ENCODE results near the gene AACS. TPM values are rescaled to one million over a fixed set of nuclear protein-coding genes. Genes with fewer than 3 reads are reported as not detected.

AACS gene
- total and polyA plus RNA-seq, 2 of the 13 experiments (the other 11 are each of a cell fraction or from before 2014, with no cell fraction given) = 23.3 to 28.8 TPM

DNA sequence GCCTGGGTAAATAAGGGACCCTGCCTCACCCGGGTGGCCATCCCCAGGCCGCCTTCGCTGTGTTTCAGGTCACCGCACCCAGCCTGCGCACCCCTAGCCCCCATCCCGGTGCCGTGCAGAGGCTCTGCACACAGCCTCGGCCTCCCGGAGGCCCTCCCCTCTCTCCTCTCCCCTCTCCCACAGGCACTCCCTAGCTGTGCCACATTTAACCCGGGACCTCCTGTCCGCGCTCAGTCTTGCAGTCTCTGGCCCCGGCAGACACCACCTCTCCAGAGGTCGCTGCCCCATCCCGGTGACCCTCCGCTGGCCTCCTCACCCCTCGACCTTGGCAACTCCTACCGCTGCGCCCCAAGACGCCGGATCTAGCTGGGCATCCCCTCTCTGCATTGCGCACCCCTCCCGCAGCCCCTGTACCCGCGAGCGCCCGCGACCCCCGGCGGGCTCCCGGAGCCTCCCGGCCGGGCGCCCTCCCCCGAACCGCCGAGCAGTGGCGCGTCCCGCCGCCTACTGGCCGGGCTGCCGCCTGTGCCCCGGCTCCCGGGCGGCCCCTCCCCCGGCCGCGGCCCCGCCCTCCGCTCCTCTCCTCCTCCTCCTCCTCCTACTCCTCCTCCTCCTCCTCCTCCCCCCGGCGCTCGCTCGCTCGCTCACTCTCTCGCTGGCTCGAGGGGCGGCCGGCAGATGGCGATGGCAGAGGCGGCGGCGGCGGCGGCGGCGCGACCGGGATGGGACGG is 120.7 kb downstream of the AACS start, which contains the start of gene TMEM132B (continued):
- TF ChIP-seq ZNF678 (CRISPR knock-in tag; IDR thresholded peaks at IDR 0.05) (no peak), ZNF180 (CRISPR knock-in tag; IDR thresholded peaks at IDR 0.05; ENCODE audit: borderline replicate concordance, low read depth) (no peak), TP53 (CRISPR knock-in tag; conservative IDR thresholded peaks at IDR 0.05) (no peak), ZNF326 (CRISPR knock-in tag; IDR thresholded peaks at IDR 0.05; ENCODE audit: borderline replicate concordance) (no peak), HNRNPLL (IDR thresholded peaks at IDR 0.05; ENCODE audit: low read depth, low read length, poor library complexity, severe bottlenecking) (peak; percentile 34), HMG20A (CRISPR knock-in tag; IDR thresholded peaks at IDR 0.05; ENCODE audit: borderline replicate concordance) (no peak), MAZ (IDR thresholded peaks at IDR 0.05; ENCODE audit: borderline replicate concordance, low read depth, low read length) (no peak), MAZ (CRISPR knock-in tag; IDR thresholded peaks at IDR 0.05; ENCODE audit: low read depth) (peak; percentile 60)
- TF ChIP-seq, protein P1, sequence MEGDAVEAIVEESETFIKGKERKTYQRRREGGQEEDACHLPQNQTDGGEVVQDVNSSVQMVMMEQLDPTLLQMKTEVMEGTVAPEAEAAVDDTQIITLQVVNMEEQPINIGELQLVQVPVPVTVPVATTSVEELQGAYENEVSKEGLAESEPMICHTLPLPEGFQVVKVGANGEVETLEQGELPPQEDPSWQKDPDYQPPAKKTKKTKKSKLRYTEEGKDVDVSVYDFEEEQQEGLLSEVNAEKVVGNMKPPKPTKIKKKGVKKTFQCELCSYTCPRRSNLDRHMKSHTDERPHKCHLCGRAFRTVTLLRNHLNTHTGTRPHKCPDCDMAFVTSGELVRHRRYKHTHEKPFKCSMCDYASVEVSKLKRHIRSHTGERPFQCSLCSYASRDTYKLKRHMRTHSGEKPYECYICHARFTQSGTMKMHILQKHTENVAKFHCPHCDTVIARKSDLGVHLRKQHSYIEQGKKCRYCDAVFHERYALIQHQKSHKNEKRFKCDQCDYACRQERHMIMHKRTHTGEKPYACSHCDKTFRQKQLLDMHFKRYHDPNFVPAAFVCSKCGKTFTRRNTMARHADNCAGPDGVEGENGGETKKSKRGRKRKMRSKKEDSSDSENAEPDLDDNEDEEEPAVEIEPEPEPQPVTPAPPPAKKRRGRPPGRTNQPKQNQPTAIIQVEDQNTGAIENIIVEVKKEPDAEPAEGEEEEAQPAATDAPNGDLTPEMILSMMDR (CRISPR knock-in tag; IDR thresholded peaks at IDR 0.05) = peak; percentile 24; the same call in 1 of the 2 replicates
- TF ChIP-seq, protein P2, sequence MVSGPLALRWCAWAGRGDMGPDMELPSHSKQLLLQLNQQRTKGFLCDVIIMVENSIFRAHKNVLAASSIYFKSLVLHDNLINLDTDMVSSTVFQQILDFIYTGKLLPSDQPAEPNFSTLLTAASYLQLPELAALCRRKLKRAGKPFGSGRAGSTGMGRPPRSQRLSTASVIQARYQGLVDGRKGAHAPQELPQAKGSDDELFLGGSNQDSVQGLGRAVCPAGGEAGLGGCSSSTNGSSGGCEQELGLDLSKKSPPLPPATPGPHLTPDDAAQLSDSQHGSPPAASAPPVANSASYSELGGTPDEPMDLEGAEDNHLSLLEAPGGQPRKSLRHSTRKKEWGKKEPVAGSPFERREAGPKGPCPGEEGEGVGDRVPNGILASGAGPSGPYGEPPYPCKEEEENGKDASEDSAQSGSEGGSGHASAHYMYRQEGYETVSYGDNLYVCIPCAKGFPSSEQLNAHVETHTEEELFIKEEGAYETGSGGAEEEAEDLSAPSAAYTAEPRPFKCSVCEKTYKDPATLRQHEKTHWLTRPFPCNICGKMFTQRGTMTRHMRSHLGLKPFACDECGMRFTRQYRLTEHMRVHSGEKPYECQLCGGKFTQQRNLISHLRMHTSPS (CRISPR knock-in tag; IDR thresholded peaks at IDR 0.05; ENCODE audit: low read depth) = no peak
